ENCODE data around the gene SLC25A34. TPM values are rescaled to one million over a fixed set of nuclear protein-coding genes. Genes with fewer than 3 reads are reported as not detected.
"Not testable (repeated sequence)": the region's sequence is repeated elsewhere in the genome, so short reads cannot be mapped to it uniquely, and the experiment has no call there.

Gene SLC25A34
- total RNA-seq (2014; rRNA removed; shearing (Covaris generic)), result 0.12 TPM in 1 of 2 replicates, not detected in the other
- 0.02 and 0.15 TPM in 2 replicates for polyA plus RNA-seq (2014; cell fraction: nucleus; rRNA removed)

DNA sequence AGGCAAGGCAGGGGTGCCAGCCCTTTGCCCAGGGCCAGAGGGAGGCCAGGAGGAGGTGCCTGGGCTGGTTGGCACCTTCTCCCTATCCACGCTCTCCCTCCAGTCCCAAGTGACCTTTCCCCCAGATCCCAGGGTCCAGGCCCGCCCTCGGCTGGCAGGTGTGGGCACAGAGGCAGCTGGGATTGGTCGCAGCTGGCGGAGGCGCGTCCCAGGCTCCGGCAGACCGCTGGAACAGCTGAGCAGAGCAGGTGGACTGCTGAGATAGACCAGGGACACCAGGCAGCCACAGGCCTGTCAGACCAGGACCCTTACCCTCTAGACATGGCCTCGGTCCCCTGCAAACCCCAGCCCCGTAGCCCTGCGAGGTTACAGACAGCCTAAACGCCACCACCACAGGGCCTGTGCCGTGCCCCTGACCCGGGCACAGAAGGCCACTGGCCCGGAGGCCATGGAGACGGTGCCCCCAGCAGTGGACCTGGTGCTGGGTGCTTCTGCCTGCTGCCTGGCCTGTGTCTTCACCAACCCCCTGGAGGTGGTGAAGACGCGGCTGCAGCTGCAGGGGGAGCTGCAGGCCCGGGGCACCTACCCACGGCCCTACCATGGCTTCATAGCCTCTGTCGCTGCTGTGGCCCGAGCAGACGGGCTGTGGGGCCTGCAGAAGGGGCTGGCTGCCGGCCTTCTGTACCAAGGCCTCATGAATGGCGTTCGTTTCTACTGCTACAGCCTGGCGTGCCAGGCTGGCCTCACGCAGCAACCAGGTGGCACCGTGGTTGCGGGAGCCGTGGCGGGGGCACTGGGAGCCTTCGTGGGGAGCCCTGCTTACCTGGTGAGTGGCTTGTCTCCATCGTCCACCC lies at the start of gene SLC25A34:
Gene SLC25A34, plus strand, starts transcription at position 221 of the 854 bp plus-strand sequence. Its CDS starts 228 bp downstream, at position 449.
- DNase-seq (ENCODE audit: extremely low read depth, low read depth), result no peak

DNA sequence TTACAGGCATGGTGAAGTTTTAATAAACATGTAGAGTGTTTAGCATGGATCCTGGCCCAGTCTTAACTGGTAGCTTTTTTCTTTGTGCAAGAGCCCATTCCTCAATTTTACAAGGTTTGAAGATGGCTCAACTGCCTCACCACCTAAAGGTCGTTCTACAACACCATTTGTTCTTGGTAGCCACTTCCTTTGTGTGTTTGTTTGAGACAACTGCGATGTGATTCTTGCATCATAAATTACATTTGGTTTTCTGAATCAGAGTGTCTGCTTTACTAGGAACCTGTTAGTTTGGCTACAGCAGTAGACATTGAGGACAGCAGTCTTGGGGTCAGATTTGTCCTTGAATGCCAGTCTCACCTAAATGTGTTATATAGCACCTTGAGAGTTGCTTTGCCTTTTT lies 48.6 kb upstream of the SLC25A34 start:
- no peak for DNase-seq (ENCODE audit: extremely low read depth, low read depth)

DNA sequence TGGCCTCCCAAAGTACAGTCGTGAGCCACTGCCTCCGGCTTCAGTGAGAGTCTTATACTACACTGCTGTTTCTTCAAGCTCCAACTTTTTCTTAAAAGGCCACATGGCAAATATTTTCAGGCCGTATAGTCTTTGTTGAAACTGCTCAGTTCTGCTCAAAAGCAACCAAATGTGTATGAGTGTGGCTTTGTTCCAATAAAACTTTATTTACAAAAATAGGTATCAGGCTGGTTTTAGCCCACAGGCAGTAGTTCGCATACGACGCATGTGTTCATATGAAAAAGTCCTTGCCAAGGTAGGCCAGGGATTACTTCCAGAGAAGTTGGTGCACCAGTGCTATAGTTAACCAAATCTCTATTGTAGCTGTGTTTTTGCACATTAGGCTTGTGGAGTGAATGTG lies 45.7 kb upstream of the SLC25A34 start:
- DNase-seq (ENCODE audit: extremely low read depth, low read depth), result no peak

DNA sequence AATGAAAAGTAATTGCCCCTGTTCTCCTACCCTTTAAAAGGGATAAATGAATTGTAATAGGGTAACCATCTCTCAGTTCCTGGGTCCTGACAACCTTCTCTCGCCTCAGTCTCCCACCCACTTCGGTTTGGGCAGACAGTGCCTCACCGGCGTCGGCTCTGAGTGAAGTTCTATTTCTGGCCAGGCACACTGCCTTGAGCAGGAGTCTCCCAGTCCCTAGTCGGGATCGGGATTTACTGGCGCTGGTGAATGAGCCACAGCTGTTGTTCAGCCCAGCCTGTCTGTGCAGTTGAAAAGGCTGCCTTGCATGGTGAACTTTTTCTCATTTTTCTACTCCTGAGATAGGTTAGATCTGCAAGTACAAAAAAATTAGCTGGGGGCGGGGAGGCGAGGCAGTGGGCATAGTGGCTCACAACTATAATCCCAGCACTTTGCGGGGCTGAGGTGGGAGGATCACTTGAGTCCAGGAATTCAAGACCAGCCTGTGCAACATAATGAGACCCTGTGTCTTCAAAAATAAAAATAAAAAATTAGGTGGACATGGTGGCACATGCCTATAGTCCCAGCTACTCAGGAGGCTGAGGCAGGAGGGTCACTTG lies 44.5 kb upstream of the SLC25A34 start:
- no peak for DNase-seq (ENCODE audit: extremely low read depth, low read depth)

DNA sequence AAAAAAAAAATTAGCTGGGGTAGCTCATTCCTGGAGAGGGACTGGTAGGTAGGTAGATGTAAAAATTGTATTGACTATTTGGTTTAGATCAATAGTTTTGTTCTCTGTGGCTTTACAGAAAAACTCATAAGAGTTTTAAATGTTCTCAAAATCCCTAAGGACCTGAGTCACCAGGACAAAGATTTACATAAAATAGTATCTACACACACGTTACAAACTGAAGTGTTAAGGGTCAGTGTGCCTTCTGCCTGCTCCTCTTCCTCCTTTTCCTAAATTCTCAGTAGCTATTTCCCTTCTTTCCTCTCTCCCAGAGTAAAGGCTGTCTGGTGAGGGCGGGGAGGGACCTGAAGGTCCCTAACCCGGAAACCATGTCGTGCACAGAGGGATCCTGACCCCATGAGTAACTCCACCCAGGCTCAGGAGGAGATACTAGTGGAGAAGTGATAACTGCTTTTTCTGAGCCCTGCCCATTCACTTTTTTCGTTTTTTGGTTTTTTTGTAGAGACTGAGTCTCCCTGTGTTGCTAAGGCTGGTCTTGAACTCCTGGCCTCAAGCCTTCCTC lies 43.9 kb upstream of the SLC25A34 start:
- DNase-seq (ENCODE audit: extremely low read depth, low read depth), result no peak

DNA sequence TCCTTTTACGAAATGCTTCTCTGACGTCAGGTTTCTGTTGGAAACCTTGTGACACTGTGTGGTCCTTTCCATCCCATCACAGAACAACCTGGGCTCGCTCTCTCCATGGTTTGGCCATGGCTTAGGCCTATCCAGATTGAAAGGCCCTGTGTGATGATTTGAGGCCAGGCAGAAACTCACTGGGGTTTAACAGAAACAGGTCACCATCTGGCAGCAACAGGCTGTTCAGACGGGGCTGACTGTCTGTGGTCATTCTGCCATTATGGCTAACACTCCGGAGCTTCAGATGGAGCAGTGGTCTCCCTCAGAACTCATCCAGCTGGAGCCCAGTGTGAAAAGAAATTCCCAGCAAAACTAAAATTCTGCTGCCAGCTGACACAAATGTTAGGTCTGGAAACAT lies 42.7 kb upstream of the SLC25A34 start:
- DNase-seq (ENCODE audit: extremely low read depth, low read depth), result no peak

DNA sequence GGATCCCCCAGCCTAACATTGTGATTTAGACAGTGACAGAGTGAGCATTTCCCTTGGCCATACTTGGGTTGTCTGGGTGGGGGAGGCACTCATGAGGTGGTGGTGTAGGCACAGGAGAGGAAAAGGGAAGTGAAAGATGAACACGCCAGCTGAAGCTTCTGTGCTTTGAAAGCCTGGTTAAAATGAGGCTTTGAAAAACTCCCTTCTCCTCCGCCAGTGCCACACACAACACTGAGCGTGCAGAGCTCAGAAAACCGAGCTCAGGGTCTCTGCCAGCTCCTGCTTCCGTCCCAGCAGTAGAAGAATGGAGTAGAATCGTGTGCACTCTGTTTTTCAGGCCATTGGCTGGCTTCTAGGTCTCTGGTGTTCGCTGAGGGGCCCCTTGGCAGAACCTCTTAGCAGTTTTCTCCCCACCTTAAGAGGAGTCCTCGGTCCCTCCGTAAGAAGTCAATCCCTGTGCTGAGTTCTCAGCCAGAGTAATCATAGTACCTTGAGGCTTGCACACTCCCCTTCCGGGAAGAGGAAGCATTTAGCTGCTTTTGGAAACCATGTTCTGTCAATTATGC lies 39.0 kb upstream of the SLC25A34 start:
- no peak for DNase-seq (ENCODE audit: extremely low read depth, low read depth)

DNA sequence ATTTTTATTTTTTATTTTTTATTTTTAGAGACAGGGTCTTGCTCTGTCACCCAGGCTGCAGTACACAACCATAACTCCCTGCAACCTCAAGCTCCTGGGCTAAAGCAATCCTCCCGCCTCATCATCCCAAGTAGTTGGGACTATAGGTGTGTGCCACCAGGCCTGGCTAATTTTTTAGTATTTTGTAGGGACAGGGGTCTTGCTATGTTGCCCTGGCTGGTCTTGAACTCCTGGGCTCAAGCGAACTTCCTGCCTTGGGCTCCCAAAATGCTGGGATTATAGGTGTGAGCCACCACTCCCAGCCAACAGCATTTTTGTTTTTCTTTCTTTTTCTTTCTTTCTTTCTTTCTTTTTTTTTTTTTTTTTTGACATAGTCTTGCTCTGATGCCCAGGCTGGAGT lies 37.9 kb upstream of the SLC25A34 start:
- no peak for DNase-seq (ENCODE audit: extremely low read depth, low read depth)

DNA sequence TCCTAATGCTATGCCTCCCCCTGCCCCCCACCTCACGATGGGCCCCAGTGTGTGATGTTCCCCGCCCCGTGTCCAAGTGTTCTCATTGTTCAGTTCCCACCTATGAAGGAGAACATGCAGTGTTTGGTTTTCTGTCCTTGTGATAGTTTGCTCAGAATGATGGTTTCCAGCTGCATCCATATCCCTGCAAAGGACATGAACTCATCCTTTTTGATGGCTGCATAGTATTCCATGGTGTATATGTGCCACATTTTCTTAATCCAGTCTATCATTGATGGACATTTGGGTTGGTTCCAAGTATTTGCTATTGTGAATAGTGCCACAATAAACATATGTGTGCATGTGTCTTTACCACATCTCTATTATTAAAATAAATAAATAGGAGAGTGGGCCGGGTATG lies 36.7 kb upstream of the SLC25A34 start:
- DNase-seq (ENCODE audit: extremely low read depth, low read depth), result not testable (repeated sequence)

DNA sequence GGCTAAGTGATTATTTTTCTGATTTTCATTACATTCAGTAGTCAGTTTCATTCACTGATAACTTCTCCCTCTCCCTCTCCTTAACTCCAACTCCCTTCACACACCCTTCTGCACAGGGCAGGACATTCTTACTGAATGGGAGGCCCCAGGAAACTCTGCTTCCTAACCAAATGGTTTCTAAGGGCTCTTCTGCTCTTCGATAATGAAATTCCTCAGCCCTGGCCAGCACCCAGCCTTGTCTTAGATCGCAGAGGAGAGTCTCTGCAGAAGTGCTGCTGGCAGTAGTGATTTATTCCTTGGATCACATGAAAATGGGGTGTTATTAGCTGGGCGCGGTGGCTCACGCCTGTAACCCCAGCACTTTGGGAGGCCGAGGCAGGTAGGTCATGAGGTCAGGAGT lies 35.5 kb upstream of the SLC25A34 start:
- DNase-seq (ENCODE audit: extremely low read depth, low read depth), result no peak

DNA sequence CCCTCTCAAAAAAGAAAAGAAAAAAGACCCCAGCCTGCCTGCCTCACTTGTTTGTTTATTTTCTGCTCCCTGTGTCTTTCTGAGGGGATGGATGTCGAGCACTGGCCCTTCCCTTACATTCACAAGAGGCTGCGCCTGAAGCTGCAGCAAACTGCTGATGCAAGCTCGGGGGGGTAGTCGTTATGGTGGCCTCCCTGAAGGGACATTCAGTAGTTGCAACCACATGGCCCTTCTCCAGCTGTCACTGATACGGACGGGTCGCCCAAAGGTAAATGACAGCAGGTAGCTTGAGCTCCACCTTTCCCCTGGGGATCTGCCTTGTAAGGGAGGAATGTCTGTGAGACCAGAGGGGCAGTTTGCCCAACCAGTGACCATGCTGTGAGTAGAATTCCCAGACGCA lies 34.3 kb upstream of the SLC25A34 start:
- no peak for DNase-seq (ENCODE audit: extremely low read depth, low read depth)

DNA sequence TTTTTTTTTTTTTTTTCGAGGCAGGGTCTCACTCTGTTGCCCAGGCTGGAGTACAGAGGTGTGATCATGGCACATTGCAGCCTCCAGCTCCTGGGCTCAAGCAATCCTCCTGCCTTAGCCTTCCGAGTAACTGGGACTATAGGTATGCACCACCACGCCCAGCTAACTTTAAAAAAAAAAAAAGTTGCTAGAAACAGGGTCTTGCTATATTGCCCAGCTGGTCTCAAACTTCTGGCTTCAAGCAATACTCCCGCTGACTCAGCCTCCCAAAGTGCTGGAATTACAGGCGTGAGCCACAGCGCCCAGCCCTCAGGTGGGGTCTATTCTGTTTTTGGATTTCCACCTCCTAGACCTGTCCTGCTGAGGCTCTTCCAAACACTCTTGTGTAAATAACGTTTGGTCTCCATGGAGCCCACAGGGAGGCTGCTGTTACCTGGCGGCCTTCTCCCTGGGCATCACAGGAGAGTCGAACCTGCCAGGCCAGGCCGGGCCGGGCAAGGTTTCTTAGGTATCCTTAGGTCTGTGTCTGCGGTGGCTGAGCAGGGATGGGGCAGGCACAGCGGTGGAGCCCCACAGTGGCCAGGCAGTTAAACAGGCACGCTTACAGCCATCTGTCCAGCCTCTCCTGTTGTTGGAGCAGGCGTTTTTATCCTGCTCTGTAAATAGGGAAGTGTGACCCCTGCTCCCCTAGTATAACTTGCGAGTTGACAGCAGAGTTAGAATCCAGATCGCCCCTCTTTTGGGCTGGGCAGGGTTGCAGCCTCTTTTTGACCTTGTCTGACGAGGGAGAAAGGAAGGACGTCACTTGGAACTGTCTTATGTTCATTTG lies 33.1 kb upstream of the SLC25A34 start:
- no peak for DNase-seq (ENCODE audit: extremely low read depth, low read depth)

DNA sequence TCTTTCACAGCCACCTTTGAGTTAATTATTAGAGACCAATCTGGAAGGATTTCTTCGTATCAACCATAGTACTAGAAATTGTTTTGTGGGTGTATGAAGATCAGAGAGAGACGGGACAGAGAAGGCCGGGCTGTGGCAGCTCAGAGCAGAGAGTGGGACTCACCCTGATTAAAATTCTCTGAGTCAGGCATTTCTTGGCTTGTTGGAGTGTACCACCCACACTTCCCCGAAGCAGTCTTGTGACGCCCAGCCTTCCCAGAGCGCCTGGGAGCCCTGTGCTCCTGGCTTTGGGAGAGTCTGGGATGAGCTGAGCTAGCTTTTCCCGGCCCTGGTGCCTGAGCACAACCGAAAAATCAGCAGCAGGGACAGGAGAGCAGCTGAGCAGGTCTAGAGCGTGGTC lies 32.5 kb upstream of the SLC25A34 start:
- DNase-seq (ENCODE audit: extremely low read depth, low read depth), result no peak

DNA sequence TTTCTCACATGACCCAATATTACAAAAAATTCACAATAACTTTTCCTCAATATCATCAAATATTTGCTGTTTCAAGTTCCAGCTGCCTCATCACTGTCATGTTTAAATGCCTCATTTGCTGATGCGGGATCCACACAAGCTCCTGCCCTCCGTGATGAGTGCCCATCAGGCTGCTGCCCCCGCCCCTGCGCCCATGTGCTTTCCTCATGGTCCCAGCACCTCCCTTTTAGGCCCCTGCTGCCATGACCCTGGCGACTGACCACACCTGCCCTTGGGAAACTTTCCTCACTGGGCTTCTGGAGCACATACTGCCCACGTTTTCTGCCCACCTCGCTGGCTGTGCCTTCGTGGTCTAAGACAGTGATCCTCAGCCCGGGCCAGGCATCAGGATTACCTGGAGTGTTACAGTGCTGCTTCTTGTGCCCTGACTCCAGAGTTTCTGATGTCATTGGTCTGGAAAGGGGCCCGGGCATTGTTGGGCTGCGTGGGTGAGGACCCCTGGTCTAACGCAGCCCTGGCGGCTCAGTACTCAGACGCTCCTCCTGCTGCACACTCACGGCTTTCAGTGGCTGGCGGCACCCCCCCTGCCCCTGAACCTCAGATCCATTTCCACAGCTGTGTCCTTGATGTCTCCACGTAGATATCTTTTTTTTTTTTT lies 31.4 kb upstream of the SLC25A34 start:
- DNase-seq (ENCODE audit: extremely low read depth, low read depth), result no peak

DNA sequence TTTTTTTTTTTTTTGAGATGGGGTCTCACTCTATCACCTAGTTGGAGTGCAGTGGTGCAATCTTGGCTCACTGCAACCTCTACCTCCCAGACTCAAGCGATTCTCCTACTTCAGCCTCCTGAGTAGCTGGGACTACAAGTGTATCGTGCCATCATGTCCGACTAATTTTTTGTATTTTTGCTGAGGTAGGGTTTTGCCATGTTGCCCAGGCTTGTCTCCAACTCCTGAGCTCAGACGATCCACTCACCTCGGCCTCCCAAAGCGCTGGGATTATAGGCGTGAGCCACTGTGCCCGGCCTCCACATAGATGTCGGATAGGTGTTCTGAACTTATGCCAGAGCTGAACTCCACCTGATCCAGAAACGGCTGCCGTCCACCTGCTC lies 30.9 kb upstream of the SLC25A34 start:
- no peak for DNase-seq (ENCODE audit: extremely low read depth, low read depth)

DNA sequence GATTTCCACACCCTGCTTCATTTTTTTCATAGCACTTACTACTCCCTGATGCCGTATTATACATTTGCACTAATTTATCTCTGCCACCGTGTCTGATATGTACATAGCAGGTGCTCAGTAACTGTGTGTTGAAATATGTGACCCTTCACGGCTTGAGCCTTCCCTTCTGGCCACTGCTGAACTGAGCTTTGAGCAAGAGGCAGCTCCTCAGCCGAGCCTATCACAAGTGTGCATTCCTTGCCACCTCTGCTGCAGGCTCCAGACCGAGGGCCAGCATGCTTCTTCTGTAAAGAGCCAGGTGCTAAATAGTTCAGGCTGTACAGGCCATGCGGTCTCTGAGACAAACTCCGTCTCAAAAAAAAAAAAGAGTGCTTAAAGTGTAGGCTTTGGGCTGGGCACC lies 29.3 kb upstream of the SLC25A34 start:
- DNase-seq (ENCODE audit: extremely low read depth, low read depth), result no peak

DNA sequence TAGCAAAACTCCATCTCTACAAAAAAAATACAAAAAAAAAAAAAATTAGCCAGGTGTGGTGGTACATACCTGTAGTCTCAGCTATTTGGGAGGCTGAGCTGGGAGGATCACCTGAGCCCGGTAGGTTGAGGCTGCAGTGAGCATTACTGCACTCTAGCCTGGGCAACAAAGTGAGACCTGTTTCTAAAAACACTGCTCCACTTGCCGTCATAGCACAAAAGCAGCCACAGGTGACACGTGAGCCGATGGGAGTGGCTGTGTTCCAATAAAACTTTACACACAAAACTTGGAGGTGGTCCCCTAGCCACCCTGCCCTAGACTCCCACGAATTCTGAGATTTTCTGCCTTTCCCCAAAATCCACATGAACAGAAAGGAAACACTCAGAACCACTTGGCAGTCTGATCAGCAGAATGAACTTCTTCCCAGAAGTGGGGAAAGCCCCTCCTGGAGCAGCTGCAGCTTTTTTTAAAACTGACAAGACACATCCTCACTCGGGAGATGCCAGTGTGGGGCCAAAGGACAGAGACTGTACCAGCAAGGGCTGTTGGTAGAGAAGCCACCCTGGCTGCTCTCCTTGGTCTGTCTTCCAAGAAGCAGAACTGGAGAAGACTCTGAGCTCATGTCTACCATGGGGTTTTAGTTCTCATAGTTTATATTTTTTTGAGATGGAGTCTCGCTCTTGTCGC lies 28.7 kb upstream of the SLC25A34 start:
- no peak for DNase-seq (ENCODE audit: extremely low read depth, low read depth)

DNA sequence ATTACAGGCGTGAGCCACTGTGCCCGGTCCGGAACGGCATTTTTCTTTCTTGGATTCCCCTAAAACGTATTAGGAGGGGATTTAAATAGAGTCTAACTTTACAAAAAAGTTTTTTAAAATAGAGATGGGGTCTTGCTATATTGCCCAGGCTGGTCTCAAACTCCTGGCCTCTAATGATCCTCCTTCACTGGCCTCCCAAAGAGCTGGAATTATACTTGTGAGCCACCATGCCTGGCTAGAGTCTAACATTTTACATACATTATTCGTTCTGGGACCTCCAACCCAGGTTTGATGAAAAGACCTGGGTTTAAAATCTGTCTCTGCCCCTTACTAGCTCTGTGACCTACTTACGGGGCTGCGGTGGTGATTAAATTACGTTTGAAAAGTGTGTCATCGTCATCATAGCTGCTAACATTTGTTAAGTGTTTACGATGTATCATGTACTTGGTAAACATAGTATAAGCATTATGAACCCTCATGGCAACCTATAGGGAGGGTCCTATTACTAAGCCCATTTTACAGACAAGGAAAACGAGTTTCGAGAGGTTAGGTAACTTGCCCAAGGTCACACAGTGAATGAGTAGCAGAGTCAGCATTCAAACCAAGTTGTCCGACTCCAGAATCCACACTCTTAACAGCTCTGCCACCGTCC lies 27.4 kb upstream of the SLC25A34 start:
- no peak for DNase-seq (ENCODE audit: extremely low read depth, low read depth)

DNA sequence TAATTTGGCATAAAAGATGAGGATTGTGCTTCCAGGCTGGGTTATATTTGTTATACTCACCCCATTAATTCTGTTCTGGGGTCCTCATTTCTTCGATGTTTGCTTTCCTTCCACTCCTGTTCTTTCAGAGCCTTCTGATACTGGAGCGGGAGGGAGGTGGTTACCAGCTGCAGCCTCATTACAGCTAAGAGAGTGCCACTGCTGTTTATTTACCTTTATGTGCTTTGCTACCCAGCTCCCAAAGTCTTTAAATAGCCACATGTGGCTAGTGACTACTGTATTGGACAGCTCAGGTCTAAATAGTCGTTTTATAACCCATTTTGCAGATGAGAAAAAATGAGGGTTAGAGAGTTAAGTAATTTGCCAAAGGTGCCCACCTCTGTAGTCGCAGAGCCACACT lies 26.8 kb upstream of the SLC25A34 start:
- no peak for DNase-seq (ENCODE audit: extremely low read depth, low read depth)

Data from NCI-H460 (cell line).